K562 (cell line): ENCODE results near the gene PTCH1. TPM values are rescaled to one million over a fixed set of nuclear protein-coding genes. Genes with fewer than 3 reads are reported as not detected.

Source experiments
- ATAC-seq: fragments of 200-7000 bp; cut with Tn5 transposase; 3 replicates; pipeline ENCODE4 v1.9.1; 2020; ENCODE audit warnings: moderate library complexity
- BruUV-seq: library from RNA; stranded (reverse); fragments of 400-500 nt; replicated peaks from 2 replicates; lab custom pipeline; 2021; lab: Mats Ljungman, UMichigan
- CTCF ChIA-PET: fragments of 300-600 bp; formaldehyde crosslinking; extraction: SDS; loops from one replicate; lab custom pipeline; 2021; ENCODE audit warnings: low intra/inter-chr PET ratio; lab: Yijun Ruan, JAX
- POLR2A ChIA-PET: fragments of 300-600, 350-650 bp; sonication (Branson Sonifier 250); formaldehyde crosslinking; extraction: SDS; loops from one replicate; lab custom pipeline; 2021; ENCODE audit warnings: antibody characterized with exemption, inconsistent platforms; lab: Yijun Ruan, JAX
- DNase-seq, 4 experiments: peaks; one replicate each; pipeline versions ENCODE4 v3.0.0 to v3.0.0-alpha.2; 2011 to 2018; ENCODE audit warnings: low spot score in 3 of 4, mixed read lengths in 3 of 4; ENCODE audit errors: extremely low read depth in 1 of 4
- FAIRE-seq: peaks from 2 replicates; lab custom pipeline; 2011; peaks lifted over from hg19 to GRCh38; lab: Jason Lieb, UNC
- H2AFZ ChIP-seq: 2 replicates; pipeline ENCODE4 v1.6.0; 2011; ENCODE audit warnings: low read depth, low read length, control low read depth, inconsistent platforms
- H3K27ac ChIP-seq: fragments of 200-600 bp; 3 replicates; pipeline ENCODE4 v1.8.0; 2011; ENCODE audit warnings: low read depth, mild to moderate bottlenecking, control low read depth, inconsistent platforms, low read length, moderate library complexity, mixed read lengths; ENCODE audit errors: extremely low read depth
- H3K27me3 ChIP-seq, 2 experiments: fragments of 300-600 bp in 1 of 2; 2 replicates in 1 of 2; 3 replicates in 1 of 2; pipeline versions ENCODE4 v1.6.0 to v1.8.0; 2011; ENCODE audit warnings: inconsistent platforms in 2 of 2, low read length in 2 of 2, mild to moderate bottlenecking in 1 of 2, mixed read lengths in 1 of 2, moderate library complexity in 1 of 2; ENCODE audit not compliant: control insufficient read depth in 2 of 2, insufficient read depth in 2 of 2
- H3K36me3 ChIP-seq: fragments of 300-600 bp; 3 replicates; pipeline ENCODE4 v1.8.0; 2011; ENCODE audit warnings: mild to moderate bottlenecking, low read length, inconsistent platforms; ENCODE audit not compliant: control insufficient read depth, insufficient read depth
- H3K4me1 ChIP-seq, 2 experiments: fragments of 200-600 bp in 1 of 2; replicated peaks in 1 of 2; 2 replicates in 1 of 2; 3 replicates in 1 of 2; pipeline versions ENCODE4 v1.5.1 to v1.8.0; 2011; ENCODE audit warnings: inconsistent platforms in 2 of 2, low read length in 2 of 2, mild to moderate bottlenecking in 1 of 2, mixed read lengths in 1 of 2, moderate library complexity in 1 of 2; ENCODE audit not compliant: control insufficient read depth in 2 of 2, insufficient read depth in 2 of 2
- H3K4me2 ChIP-seq: 2 replicates; pipeline ENCODE4 v1.6.1; 2011; ENCODE audit warnings: low read length, control low read depth, inconsistent platforms, mixed read lengths; ENCODE audit not compliant: insufficient read depth
- H3K4me3 ChIP-seq: fragments of 200-600 bp; sonication (generic), shearing (Covaris generic); 2 replicates; pipeline ENCODE4 v1.5.1; 2016; ENCODE audit warnings: control low read depth, inconsistent platforms
- H3K79me2 ChIP-seq: fragments of 200-600 bp; 3 replicates; pipeline ENCODE4 v1.8.0; 2011; ENCODE audit warnings: low read length, inconsistent platforms; ENCODE audit not compliant: control insufficient read depth, insufficient read depth
- H3K9ac ChIP-seq, 2 experiments: 2 replicates each; pipeline versions ENCODE4 v1.6.0 to v1.6.1; 2011; ENCODE audit warnings: low read depth in 2 of 2, low read length in 2 of 2, control low read depth in 1 of 2, inconsistent platforms in 1 of 2, mild to moderate bottlenecking in 1 of 2, mixed read lengths in 1 of 2; ENCODE audit not compliant: insufficient read depth in 1 of 2
- H3K9me1 ChIP-seq: one replicate; pipeline ENCODE4 v1.6.0; 2011; ENCODE audit warnings: inconsistent platforms, mild to moderate bottlenecking, low read length, moderate library complexity; ENCODE audit not compliant: control insufficient read depth, insufficient read depth
- H3K9me3 ChIP-seq: replicated peaks from 2 replicates; pipeline ENCODE4 v1.5.1; 2011; ENCODE audit warnings: low read depth, low read length, inconsistent platforms; ENCODE audit not compliant: control insufficient read depth, insufficient read depth
- H4K20me1 ChIP-seq: replicated peaks from 2 replicates; pipeline ENCODE4 v1.6.1; 2011; ENCODE audit warnings: low read length, inconsistent platforms, mixed read lengths; ENCODE audit not compliant: control insufficient read depth, insufficient read depth
- CEBPB ChIP-seq: fragments of 450-650 bp; IDR thresholded peaks from 2 replicates; pipeline ENCODE4 v1.6.1; 2016; ENCODE audit warnings: missing genetic modification characterization, missing compliant biosample characterization
- CREB3L1 ChIP-seq: fragments of 450-650 bp; IDR thresholded peaks from 2 replicates; pipeline ENCODE4 v1.6.1; 2014; ENCODE audit warnings: low read depth, mild to moderate bottlenecking, moderate library complexity, borderline replicate concordance
- HEY1 ChIP-seq: fragments of 250-450 bp; sonication (Bioruptor Pico); IDR thresholded peaks from 2 replicates; pipeline ENCODE4 v1.5.0; 2020; ENCODE audit warnings: mild to moderate bottlenecking, moderate library complexity, borderline replicate concordance
- POLR2G ChIP-seq: fragments of 200-400 bp; formaldehyde crosslinking; IDR thresholded peaks from 2 replicates; pipeline ENCODE4 v1.6.1; 2017; ENCODE audit warnings: low read depth, mild to moderate bottlenecking, antibody characterized with exemption, low read length, moderate library complexity
- THRB ChIP-seq: fragments of 450-650 bp; formaldehyde crosslinking; conservative IDR thresholded peaks from 2 replicates; pipeline ENCODE4 v1.4.0; 2022; ENCODE audit warnings: mild to moderate bottlenecking, missing genetic modification characterization
- WGBS: fragments of 100-300 bp; shearing (Covaris generic); methylation state at CpG from one replicate; pipeline ENCODE4 v1.1.6; 2016; ENCODE audit warnings: low coverage, mixed read lengths; ENCODE audit not compliant: insufficient coverage; ENCODE audit errors: missing lambda C conversion rate; 5-methylcytosine and 5-hydroxymethylcytosine counted together
- in situ Hi-C: fragments of 300-500 bp; cut with MboI; formaldehyde crosslinking; loops from 4 replicates; pipeline ENCODE4 v1.15.0; 2018; ENCODE audit warnings: inconsistent platforms, mixed read lengths
- intact Hi-C: fragments of 100-400 bp; cut with micrococcal nuclease; formaldehyde crosslinking; loops from 2 replicates; pipeline ENCODE4 v1.14.2; 2022
- polyA plus RNA-seq, 8 experiments: library from polyadenylated mRNA; depleted of rRNA in 4 of 8; stranded (reverse) in 5 of 8; unstranded in 3 of 8; fragments of >200 nt; fragmentation: Nextera tagmentation in 2 of 8; fragmentation: Illumina TruSeq in 1 of 8; extraction: Ambion mirVana in 2 of 8; extraction: Trizol in 1 of 8; gene quantifications; 2 replicates each; pipeline versions ENCODE4 v1.2.1 to v1.2.3, GENCODE V29; 2011 to 2014; ENCODE audit warnings: inconsistent platforms in 1 of 8, missing spikeins in 1 of 8
- total RNA-seq, 7 experiments: library from RNA; depleted of rRNA in 6 of 7; stranded (reverse); fragments of >200 nt in 6 of 7; fragmentation: Illumina TruSeq in 2 of 7; extraction: Trizol in 2 of 7; gene quantifications; 2 replicates each; pipeline versions ENCODE4 v1.2.1 to v1.2.3, GENCODE V29; 2011 to 2021; ENCODE audit warnings: low replicate concordance in 1 of 7

PTCH1 gene
- total and polyA plus RNA-seq, 9 of the 15 experiments (the other 6 are each of a cell fraction or from before 2014, with no cell fraction given): 0.70 to 9.9 (median 3.8) TPM

DNA sequence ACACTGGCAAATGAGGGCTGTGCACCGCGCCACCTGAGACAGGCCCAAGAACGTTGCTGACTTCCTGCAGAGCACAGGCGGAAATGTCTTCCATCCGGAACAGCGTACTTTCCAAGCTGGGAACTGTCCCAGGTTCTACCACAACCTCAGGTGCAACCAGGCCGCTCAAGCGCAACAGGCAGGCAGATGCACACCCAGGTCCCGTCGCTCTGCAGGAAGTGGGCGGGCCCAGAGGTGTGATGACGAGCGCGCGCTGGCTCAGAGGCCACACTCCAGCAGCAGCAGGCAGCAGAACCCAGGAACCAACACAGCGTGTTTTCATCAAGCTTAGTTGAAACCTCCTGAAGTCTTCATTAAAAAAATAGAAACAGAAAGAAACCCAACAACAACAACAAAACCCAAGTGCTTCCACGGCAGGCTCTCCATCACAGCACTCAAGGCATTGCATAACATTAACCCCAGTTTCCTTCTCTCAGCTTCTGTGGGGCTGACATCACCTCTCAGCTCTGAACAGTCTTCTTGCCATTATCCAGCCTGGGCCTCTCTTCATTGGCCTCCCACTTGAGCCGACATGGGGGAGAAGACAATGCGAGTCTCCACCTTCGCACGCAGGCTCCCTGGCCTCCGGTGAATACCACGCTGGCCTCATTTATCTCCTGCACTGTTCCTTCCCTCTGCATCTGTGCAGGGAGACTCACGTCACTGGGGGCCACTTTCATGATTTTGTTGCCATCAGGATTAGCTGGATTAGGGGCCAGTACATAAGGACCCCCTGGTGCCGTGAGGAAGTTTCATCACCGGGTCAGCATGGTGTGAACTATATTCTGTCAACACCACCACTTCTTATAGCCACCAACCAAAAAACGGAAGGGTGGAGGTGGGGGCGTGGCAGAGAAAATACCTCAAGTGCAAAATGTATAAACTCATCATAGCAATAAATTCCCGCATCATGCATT lies 22.1 kb downstream of the PTCH1 start (continued):
- TF ChIP-seq CREB3L1 (no peak), CEBPB (tag) (peak; percentile 73), HEY1 (CRISPR knock-in tag) (no peak)

- Histone ChIP-seq H3K27ac (no peak overlapping the region), H3K9ac (peak overlapping the region in 1 of 2 experiments; percentile 50; a peak in 1 of 4 replicates), H3K36me3 (no peaks in the 10 kb centered on the region), H2AFZ (no peak overlapping the region), H3K9me1 (peaks cover 4% of the 10 kb centered on the region), H3K27me3 (no peaks in the 10 kb centered on the region), H3K4me1 (peaks cover 7 to 14% of the 10 kb centered on the region in 2 experiments; a peak in 4 of 5 replicates), H3K79me2 (no peaks in the 10 kb centered on the region; the same call in 1 of the 3 replicates), H3K4me2 (no peak overlapping the region), H3K9me3 (no peaks in the 10 kb centered on the region)
- ChIA-PET POLR2A (interaction anchor here (1.6 kb wide), 1 partner anchor 11 kb away, joined by 3 read pairs; no protein-coding TSS in a partner anchor), CTCF (no interaction called here)
- intact Hi-C loops (no loop called here), in situ Hi-C loops (no loop called here)
- FAIRE-seq (no peak), ATAC-seq (no peak)
- no TSS peak for BruUV-seq
- WGBS: 92% methylated on average over 26 of the region's 26 CpGs
- TF ChIP-seq POLR2G: 0 out of 2 replicates have a peak, but pooled peaks have one; percentile 22
- no peak for TF ChIP-seq THRB (CRISPR knock-in tag)
- TF ChIP-seq, all 486 proteins: peak for 1
- no peak for DNase-seq
- H3K4me3 ChIP-seq: no peak overlapping the region
- peaks cover 10% of the 10 kb centered on the region for H4K20me1 ChIP-seq
Observed at GRCh38 chr9:95494022-95494415, 22.8 kb downstream of the PTCH1 start.
